HCT116 (cell line): ENCODE results near the gene ZDHHC16. TPM values are rescaled to one million over a fixed set of nuclear protein-coding genes. Genes with fewer than 3 reads are reported as not detected.

ENCODE experiments used
- ATAC-seq: fragments of 200-7000 bp; cut with Tn5 transposase; 2 replicates; pipeline ENCODE4 v1.9.1; 2020; ENCODE audit warnings: mild to moderate bottlenecking, moderate library complexity
- BruUV-seq: library from RNA; stranded (reverse); fragments of 400-500 nt; replicated peaks from 2 replicates; lab custom pipeline; 2021; lab: Mats Ljungman, UMichigan
- CTCF ChIA-PET: fragments of 300-600 bp; sonication (Branson Sonifier 250); formaldehyde crosslinking; loops from one replicate; lab custom pipeline; 2021; ENCODE audit warnings: antibody characterized with exemption; lab: Charles Lee
- POLR2A ChIA-PET: fragments of 300-600, 350-600 bp; sonication (Branson Sonifier 250); formaldehyde crosslinking; loops from one replicate; lab custom pipeline; 2021; ENCODE audit warnings: antibody characterized with exemption; lab: Charles Lee
- RAD21 ChIA-PET, 2 experiments: fragments of 300-600 bp; sonication (Branson Sonifier 250); formaldehyde crosslinking; loops; one replicate each; lab custom pipeline; 2023; ENCODE audit warnings: low total read pairs in 2 of 2; ENCODE audit not compliant: uncharacterized antibody in 2 of 2, unreplicated experiment in 2 of 2, low non-redundant PET in 1 of 2; lab: Charles Lee
- DNase-seq: peaks from one replicate; pipeline ENCODE4 v3.0.0-alpha.2; 2010; ENCODE audit warnings: low read depth, low spot score
- H2AFZ ChIP-seq: fragments of 200-600 bp; shearing (Covaris generic), sonication (generic); 2 replicates; pipeline ENCODE4 v1.6.1; 2017; ENCODE audit warnings: low read depth, mixed run types, mixed read lengths, antibody characterized with exemption, low read length; ENCODE audit not compliant: poor library complexity, severe bottlenecking
- H3K27ac ChIP-seq: 2 replicates; pipeline ENCODE4 v1.5.1; 2012; ENCODE audit warnings: low read depth, low read length
- H3K27me3 ChIP-seq: fragments of 200-600 bp; sonication (generic); 2 replicates; pipeline ENCODE4 v1.6.1; 2016; ENCODE audit warnings: mixed run types, low read length, mixed read lengths; ENCODE audit not compliant: insufficient read depth
- H3K36me3 ChIP-seq, 2 experiments: fragments of 200-500 bp in 1 of 2; fragments of 200-600 bp in 1 of 2; sonication (Bioruptor generic) in 1 of 2; sonication (generic) in 1 of 2; 2 replicates each; pipeline versions ENCODE4 v1.5.1 to v1.6.1; 2014 to 2016; ENCODE audit warnings: low read length in 2 of 2, inconsistent platforms in 1 of 2, mixed read lengths in 1 of 2, mixed run types in 1 of 2; ENCODE audit not compliant: insufficient read depth in 2 of 2, control insufficient read depth in 1 of 2
- H3K4me1 ChIP-seq, 2 experiments: fragments of 200-600 bp in 1 of 2; sonication (generic) in 1 of 2; 2 replicates each; pipeline versions ENCODE4 v1.5.1 to v1.6.1; 2012 to 2017; ENCODE audit warnings: low read length in 2 of 2, inconsistent platforms in 1 of 2, mild to moderate bottlenecking in 1 of 2, mixed read lengths in 1 of 2, mixed run types in 1 of 2, moderate library complexity in 1 of 2; ENCODE audit not compliant: insufficient read depth in 2 of 2, control insufficient read depth in 1 of 2
- H3K4me2 ChIP-seq: fragments of 200-600 bp; sonication (generic); 2 replicates; pipeline ENCODE4 v1.6.1; 2017; ENCODE audit warnings: mixed run types, low read length, mixed read lengths
- H3K4me3 ChIP-seq, 2 experiments: fragments of 200-600 bp in 1 of 2; sonication (generic) in 1 of 2; replicated peaks in 1 of 2; 2 replicates each; pipeline ENCODE4 v1.5.1; 2011 to 2016; ENCODE audit warnings: low read length in 2 of 2, control low read depth in 1 of 2, low read depth in 1 of 2, mild to moderate bottlenecking in 1 of 2, mixed read lengths in 1 of 2, mixed run types in 1 of 2
- H3K79me2 ChIP-seq: fragments of 200-600 bp; sonication (generic); 2 replicates; pipeline ENCODE4 v1.6.1; 2017; ENCODE audit warnings: mild to moderate bottlenecking, mixed run types, low read length, moderate library complexity, mixed read lengths; ENCODE audit not compliant: insufficient read depth
- H3K9ac ChIP-seq: fragments of 200-600 bp; sonication (generic); 2 replicates; pipeline ENCODE4 v1.6.1; 2016; ENCODE audit warnings: low read length, mixed read lengths
- H3K9me2 ChIP-seq: fragments of 200-600 bp; sonication (generic), shearing (Covaris generic); 2 replicates; pipeline ENCODE4 v1.6.1; 2017; ENCODE audit warnings: mixed run types, mild to moderate bottlenecking, moderate library complexity; ENCODE audit not compliant: insufficient read depth
- H3K9me3 ChIP-seq, 2 experiments: fragments of 200-500 bp in 1 of 2; fragments of 200-600 bp in 1 of 2; sonication (Bioruptor generic) in 1 of 2; sonication (generic) in 1 of 2; 2 replicates each; pipeline ENCODE4 v1.6.1; 2014 to 2017; ENCODE audit warnings: low read length in 2 of 2, mixed read lengths in 2 of 2, inconsistent platforms in 1 of 2, low read depth in 1 of 2, mild to moderate bottlenecking in 1 of 2, mixed run types in 1 of 2, moderate library complexity in 1 of 2; ENCODE audit not compliant: control insufficient read depth in 1 of 2, insufficient read depth in 1 of 2
- H4K20me1 ChIP-seq: fragments of 200-600 bp; sonication (generic), shearing (Covaris generic); 2 replicates; pipeline ENCODE4 v1.6.1; 2017; ENCODE audit warnings: mixed run types, mild to moderate bottlenecking, moderate library complexity; ENCODE audit not compliant: insufficient read depth
- CBX3 ChIP-seq: IDR thresholded peaks from 2 replicates; pipeline ENCODE4 v1.6.1; 2012; ENCODE audit warnings: low read depth
- ELF1 ChIP-seq: IDR thresholded peaks from 2 replicates; pipeline ENCODE4 v1.6.1; 2012; ENCODE audit warnings: low read depth, borderline replicate concordance
- EZH2 ChIP-seq: fragments of 200-600 bp; sonication (generic); IDR thresholded peaks from 2 replicates; pipeline ENCODE4 v1.6.1; 2017; ENCODE audit warnings: antibody characterized with exemption, mixed run types
- EZH2phosphoT487 ChIP-seq: fragments of 200-600 bp; IDR thresholded peaks from 2 replicates; pipeline ENCODE4 v1.6.1; 2018; ENCODE audit warnings: antibody characterized with exemption, borderline replicate concordance
- FOSL1 ChIP-seq: IDR thresholded peaks from 2 replicates; pipeline ENCODE4 v1.6.1; 2012; ENCODE audit warnings: low read depth
- RAD21 ChIP-seq: IDR thresholded peaks from 2 replicates; pipeline ENCODE4 v1.6.1; 2012; ENCODE audit warnings: low read depth, mild to moderate bottlenecking
- SRF ChIP-seq: IDR thresholded peaks from 2 replicates; pipeline ENCODE4 v1.6.1; 2012; ENCODE audit warnings: low read depth
- TCF7L2 ChIP-seq: IDR thresholded peaks from 2 replicates; pipeline ENCODE4 v1.7.0; 2011; ENCODE audit warnings: borderline replicate concordance, inconsistent platforms; ENCODE audit not compliant: insufficient read depth, insufficient read length; ENCODE audit errors: extremely low read depth
- intact Hi-C: fragments of 100-400 bp; cut with micrococcal nuclease; formaldehyde crosslinking; loops from 2 replicates; pipeline ENCODE4 v1.10.0; 2022
- total RNA-seq: library from RNA; stranded (reverse); gene quantifications from one replicate; pipeline ENCODE4 v1.2.1, GENCODE V29; 2021; ENCODE audit not compliant: unreplicated experiment
- TF ChIP-seq, protein P1 (sequence below): IDR thresholded peaks from 2 replicates; pipeline ENCODE4 v1.6.1; 2011; ENCODE audit warnings: mild to moderate bottlenecking, low read length, moderate library complexity; ENCODE audit not compliant: insufficient replicate concordance; ENCODE audit errors: extremely low read depth
- TF ChIP-seq, protein P2 (sequence below): IDR thresholded peaks from 2 replicates; pipeline ENCODE4 v1.6.1; 2012
- TF ChIP-seq, protein P3 (sequence below): IDR thresholded peaks from 2 replicates; pipeline ENCODE4 v1.6.1; 2012; ENCODE audit warnings: low read depth
- TF ChIP-seq, protein P4 (sequence below), 3 experiments: fragments of 200-600 bp in 1 of 3; sonication (generic) in 1 of 3; IDR thresholded peaks in 2 of 3; conservative IDR thresholded peaks in 1 of 3; 2 replicates each; pipeline ENCODE4 v1.5.1; 2012 to 2017; ENCODE audit warnings: low read depth in 2 of 3, low read length in 2 of 3, antibody characterized with exemption in 1 of 3, borderline replicate concordance in 1 of 3, control low read depth in 1 of 3, mild to moderate bottlenecking in 1 of 3, mixed read lengths in 1 of 3, mixed run types in 1 of 3, moderate library complexity in 1 of 3; ENCODE audit not compliant: insufficient read depth in 1 of 3

ZDHHC16 gene
- total RNA-seq, 1 experiment from 2014 or later, result 34.0 TPM

DNA sequence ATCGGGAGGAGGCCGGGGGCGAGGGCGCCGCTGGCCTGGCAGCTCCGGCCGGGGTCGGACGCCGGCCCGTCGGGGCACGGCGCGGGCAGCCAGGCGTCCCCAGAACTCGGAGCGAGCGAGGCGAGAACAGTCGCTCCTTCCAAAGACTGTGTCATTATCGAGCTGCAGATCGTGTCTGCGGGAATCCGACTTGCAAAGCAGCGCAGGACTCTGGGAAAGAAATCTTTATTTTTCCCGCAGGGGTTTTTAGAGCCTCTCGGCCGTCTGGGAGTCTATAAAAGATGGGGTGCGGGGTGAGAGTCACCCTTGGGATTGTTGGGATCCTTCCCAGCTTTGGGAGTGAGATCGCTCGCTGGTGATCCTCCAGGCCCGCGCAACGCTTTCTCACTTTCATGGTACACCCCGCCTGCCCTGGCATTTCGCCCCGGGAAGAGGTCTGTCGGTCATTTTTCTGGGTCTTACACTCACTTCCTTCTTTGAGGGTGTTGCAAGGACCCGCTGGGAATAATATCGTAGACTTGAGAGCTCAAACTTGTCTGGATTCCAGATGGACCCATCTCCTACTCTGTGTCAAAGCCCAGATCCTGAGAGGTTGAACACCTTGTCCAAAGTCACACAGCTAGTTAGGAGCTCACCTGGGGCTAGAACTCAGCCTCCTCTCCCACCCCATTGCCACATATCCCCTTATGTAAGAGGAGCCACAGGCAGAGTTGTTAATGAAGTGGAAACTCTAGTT, 53.8 kb downstream of the ZDHHC16 start:
- Histone ChIP-seq H3K79me2 (peaks cover 33% of the 10 kb centered on the region), H3K36me3 (no peaks in the 10 kb centered on the region), H3K4me2 (peak overlapping the region; percentile 81), H2AFZ (no peak overlapping the region), H3K27me3 (no peaks in the 10 kb centered on the region), H4K20me1 (no peaks in the 10 kb centered on the region), H3K27ac (peak overlapping the region; percentile 94; the same call in 1 of the 2 replicates), H3K9ac (peak overlapping the region; percentile 94), H3K4me1 (peaks cover 9 to 17% of the 10 kb centered on the region in 2 experiments; a peak in 3 of 4 replicates)
- CTCF ChIA-PET, result interaction anchor here (1.1 kb wide), 1 partner anchor 34 kb away, joined by 4 read pairs; no protein-coding TSS in a partner anchor
- POLR2A ChIA-PET, result interaction anchor here (1.3 kb wide), 1 partner anchor 13 kb away, joined by 4 read pairs; no protein-coding TSS in a partner anchor
- no peak for ATAC-seq
- TF ChIP-seq, protein P1, sequence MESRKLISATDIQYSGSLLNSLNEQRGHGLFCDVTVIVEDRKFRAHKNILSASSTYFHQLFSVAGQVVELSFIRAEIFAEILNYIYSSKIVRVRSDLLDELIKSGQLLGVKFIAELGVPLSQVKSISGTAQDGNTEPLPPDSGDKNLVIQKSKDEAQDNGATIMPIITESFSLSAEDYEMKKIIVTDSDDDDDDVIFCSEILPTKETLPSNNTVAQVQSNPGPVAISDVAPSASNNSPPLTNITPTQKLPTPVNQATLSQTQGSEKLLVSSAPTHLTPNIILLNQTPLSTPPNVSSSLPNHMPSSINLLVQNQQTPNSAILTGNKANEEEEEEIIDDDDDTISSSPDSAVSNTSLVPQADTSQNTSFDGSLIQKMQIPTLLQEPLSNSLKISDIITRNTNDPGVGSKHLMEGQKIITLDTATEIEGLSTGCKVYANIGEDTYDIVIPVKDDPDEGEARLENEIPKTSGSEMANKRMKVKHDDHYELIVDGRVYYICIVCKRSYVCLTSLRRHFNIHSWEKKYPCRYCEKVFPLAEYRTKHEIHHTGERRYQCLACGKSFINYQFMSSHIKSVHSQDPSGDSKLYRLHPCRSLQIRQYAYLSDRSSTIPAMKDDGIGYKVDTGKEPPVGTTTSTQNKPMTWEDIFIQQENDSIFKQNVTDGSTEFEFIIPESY, result no peak
- TF ChIP-seq TCF7L2, result no peak
- TF ChIP-seq SRF, result no peak
- no peak for TF ChIP-seq CBX3
- no peak for TF ChIP-seq RAD21
- TF ChIP-seq EZH2, result no peak
- no peak for TF ChIP-seq EZH2phosphoT487
- TF ChIP-seq, protein P2, sequence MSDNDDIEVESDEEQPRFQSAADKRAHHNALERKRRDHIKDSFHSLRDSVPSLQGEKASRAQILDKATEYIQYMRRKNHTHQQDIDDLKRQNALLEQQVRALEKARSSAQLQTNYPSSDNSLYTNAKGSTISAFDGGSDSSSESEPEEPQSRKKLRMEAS, result no peak
- TF ChIP-seq, protein P3, sequence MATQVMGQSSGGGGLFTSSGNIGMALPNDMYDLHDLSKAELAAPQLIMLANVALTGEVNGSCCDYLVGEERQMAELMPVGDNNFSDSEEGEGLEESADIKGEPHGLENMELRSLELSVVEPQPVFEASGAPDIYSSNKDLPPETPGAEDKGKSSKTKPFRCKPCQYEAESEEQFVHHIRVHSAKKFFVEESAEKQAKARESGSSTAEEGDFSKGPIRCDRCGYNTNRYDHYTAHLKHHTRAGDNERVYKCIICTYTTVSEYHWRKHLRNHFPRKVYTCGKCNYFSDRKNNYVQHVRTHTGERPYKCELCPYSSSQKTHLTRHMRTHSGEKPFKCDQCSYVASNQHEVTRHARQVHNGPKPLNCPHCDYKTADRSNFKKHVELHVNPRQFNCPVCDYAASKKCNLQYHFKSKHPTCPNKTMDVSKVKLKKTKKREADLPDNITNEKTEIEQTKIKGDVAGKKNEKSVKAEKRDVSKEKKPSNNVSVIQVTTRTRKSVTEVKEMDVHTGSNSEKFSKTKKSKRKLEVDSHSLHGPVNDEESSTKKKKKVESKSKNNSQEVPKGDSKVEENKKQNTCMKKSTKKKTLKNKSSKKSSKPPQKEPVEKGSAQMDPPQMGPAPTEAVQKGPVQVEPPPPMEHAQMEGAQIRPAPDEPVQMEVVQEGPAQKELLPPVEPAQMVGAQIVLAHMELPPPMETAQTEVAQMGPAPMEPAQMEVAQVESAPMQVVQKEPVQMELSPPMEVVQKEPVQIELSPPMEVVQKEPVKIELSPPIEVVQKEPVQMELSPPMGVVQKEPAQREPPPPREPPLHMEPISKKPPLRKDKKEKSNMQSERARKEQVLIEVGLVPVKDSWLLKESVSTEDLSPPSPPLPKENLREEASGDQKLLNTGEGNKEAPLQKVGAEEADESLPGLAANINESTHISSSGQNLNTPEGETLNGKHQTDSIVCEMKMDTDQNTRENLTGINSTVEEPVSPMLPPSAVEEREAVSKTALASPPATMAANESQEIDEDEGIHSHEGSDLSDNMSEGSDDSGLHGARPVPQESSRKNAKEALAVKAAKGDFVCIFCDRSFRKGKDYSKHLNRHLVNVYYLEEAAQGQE, result no peak
- TF ChIP-seq, protein P4, sequence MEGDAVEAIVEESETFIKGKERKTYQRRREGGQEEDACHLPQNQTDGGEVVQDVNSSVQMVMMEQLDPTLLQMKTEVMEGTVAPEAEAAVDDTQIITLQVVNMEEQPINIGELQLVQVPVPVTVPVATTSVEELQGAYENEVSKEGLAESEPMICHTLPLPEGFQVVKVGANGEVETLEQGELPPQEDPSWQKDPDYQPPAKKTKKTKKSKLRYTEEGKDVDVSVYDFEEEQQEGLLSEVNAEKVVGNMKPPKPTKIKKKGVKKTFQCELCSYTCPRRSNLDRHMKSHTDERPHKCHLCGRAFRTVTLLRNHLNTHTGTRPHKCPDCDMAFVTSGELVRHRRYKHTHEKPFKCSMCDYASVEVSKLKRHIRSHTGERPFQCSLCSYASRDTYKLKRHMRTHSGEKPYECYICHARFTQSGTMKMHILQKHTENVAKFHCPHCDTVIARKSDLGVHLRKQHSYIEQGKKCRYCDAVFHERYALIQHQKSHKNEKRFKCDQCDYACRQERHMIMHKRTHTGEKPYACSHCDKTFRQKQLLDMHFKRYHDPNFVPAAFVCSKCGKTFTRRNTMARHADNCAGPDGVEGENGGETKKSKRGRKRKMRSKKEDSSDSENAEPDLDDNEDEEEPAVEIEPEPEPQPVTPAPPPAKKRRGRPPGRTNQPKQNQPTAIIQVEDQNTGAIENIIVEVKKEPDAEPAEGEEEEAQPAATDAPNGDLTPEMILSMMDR (IDR thresholded peaks at IDR 0.05 in 2 of 3, conservative IDR thresholded peaks at IDR 0.05 in 1 of 3; ENCODE audit: borderline replicate concordance in 1 of 3, insufficient read depth in 1 of 3, low read depth in 2 of 3, low read length in 2 of 3), result no peak
- TF ChIP-seq ELF1, result no peak
- TF ChIP-seq FOSL1, result no peak
- TF ChIP-seq, all 23 proteins: peak for 0
- RAD21 ChIA-PET, result no interaction called here
- intact Hi-C loops, result loop anchor here (2.0 to 5.0 kb wide), 2 partner anchors 43 to 52 kb away; partner anchors contain the start of genes EXOSC1 and ZDHHC16
- Histone ChIP-seq H3K9me3 (no peaks in the 10 kb centered on the region), H3K4me3 (peak overlapping the region; percentile 76 to 81), H3K9me2 (no peaks in the 10 kb centered on the region)
- DNase-seq, result no peak
- no TSS peak for BruUV-seq
